Esophagus squamous epithelium (tissue), 4 donors: ENCODE results near the gene CALHM1.

ENCODE experiments used
- POLR2A ChIP-seq, 4 donors: fragments of 450-650 bp; IDR thresholded peaks; one replicate each; pipeline ENCODE4 v1.6.1; 2017; ENCODE audit warnings: antibody characterized with exemption in 4 of 4, mild to moderate bottlenecking in 4 of 4, moderate library complexity in 3 of 4
- TF ChIP-seq, protein P1 (sequence below), 6 experiments: fragments of 450-650 bp in 4 of 6; fragments of 200-600 bp in 2 of 6; sonication (generic) in 2 of 6; IDR thresholded peaks; one replicate each; pipeline ENCODE4 v1.5.1; 2016 to 2019; ENCODE audit warnings: antibody characterized with exemption in 6 of 6, mild to moderate bottlenecking in 4 of 6, moderate library complexity in 4 of 6

DNA sequence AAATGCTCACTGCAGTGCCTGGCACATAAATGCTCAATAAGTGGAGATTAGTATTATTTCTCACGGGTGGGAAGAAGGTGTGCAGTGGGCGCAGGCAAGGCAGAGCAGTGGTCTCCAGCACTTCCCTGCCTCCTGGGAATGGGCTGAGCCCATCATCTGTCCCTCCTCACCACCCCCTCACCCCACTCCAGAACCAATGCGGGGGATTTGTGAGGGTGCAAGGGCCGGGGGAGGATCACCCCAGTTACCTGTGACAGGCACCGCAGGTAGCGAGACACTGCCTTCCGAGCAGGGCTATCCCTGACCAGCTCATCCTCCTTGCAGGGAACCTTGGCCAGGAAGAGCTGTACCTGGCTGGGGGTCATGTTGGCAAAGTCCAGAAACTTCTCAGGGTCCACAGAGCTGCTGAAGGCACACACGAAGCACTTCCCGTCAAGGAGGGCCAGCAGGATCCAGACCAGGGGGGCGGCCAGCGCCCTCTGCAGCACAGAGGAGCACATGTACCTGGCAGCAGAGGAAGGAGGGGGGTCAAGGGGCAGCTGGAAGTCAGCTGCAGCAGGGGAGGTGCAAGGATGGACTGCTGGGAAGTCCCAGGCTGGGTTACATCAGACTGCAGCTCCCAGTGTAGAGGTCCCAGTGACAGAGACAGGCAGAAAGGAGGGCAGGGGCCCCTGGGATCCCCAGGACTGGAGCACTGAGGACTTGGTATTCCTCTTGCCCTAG, 17.5 kb upstream of the CALHM1 start:
- TF ChIP-seq, protein P1, sequence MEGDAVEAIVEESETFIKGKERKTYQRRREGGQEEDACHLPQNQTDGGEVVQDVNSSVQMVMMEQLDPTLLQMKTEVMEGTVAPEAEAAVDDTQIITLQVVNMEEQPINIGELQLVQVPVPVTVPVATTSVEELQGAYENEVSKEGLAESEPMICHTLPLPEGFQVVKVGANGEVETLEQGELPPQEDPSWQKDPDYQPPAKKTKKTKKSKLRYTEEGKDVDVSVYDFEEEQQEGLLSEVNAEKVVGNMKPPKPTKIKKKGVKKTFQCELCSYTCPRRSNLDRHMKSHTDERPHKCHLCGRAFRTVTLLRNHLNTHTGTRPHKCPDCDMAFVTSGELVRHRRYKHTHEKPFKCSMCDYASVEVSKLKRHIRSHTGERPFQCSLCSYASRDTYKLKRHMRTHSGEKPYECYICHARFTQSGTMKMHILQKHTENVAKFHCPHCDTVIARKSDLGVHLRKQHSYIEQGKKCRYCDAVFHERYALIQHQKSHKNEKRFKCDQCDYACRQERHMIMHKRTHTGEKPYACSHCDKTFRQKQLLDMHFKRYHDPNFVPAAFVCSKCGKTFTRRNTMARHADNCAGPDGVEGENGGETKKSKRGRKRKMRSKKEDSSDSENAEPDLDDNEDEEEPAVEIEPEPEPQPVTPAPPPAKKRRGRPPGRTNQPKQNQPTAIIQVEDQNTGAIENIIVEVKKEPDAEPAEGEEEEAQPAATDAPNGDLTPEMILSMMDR (IDR thresholded peaks at IDR 0.05): no peak
- no peak for TF ChIP-seq POLR2A (IDR thresholded peaks at IDR 0.05)
